Adrenal gland (tissue), 5 donors: ENCODE measurements around the gene LTC4S.

Source experiments
- POLR2A ChIP-seq, 2 donors: fragments of 450-650 bp; IDR thresholded peaks; one replicate each; pipeline ENCODE4 v1.6.1; 2017; ENCODE audit warnings: antibody characterized with exemption in 2 of 2, mild to moderate bottlenecking in 2 of 2, moderate library complexity in 1 of 2
- TF ChIP-seq, protein P1 (sequence below), 6 experiments: fragments of 450-650 bp in 4 of 6; fragments of 200-600 bp in 2 of 6; sonication (generic) in 1 of 6; IDR thresholded peaks; 1 replicate in 5 of 6; 2 replicates in 1 of 6; pipeline versions ENCODE4 v1.5.1 to v1.8.0; 2016 to 2021; ENCODE audit warnings: antibody characterized with exemption in 6 of 6, mild to moderate bottlenecking in 2 of 6, moderate library complexity in 1 of 6
- donor health status: DM: no; HTN: no; CAD: no.

DNA sequence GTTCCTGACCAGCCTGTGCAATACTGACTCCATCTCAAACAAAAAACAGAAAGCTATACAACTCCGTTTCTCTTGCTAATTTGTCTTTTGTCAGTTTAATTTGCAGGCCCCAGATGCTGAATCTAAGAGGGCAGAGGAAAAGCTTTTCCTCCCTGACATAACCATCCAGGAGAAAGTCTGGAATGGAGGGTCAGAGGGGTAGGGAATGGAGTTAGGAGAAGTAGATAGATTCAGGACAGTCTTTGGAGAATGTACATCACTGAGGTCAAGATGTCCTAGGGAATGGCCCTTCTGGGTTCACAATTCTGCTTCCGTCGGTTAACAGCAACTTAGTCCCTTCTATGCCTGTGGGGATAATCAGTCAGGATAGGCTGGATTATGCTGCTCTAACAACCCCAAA is 20.3 kb downstream of the LTC4S start:
- TF ChIP-seq, protein P1, sequence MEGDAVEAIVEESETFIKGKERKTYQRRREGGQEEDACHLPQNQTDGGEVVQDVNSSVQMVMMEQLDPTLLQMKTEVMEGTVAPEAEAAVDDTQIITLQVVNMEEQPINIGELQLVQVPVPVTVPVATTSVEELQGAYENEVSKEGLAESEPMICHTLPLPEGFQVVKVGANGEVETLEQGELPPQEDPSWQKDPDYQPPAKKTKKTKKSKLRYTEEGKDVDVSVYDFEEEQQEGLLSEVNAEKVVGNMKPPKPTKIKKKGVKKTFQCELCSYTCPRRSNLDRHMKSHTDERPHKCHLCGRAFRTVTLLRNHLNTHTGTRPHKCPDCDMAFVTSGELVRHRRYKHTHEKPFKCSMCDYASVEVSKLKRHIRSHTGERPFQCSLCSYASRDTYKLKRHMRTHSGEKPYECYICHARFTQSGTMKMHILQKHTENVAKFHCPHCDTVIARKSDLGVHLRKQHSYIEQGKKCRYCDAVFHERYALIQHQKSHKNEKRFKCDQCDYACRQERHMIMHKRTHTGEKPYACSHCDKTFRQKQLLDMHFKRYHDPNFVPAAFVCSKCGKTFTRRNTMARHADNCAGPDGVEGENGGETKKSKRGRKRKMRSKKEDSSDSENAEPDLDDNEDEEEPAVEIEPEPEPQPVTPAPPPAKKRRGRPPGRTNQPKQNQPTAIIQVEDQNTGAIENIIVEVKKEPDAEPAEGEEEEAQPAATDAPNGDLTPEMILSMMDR (IDR thresholded peaks at IDR 0.05), result no peak
- no peak for TF ChIP-seq POLR2A (IDR thresholded peaks at IDR 0.05)
